DMS79 (cell line): ENCODE measurements around the gene PARL.

Experiments used
- DNase-seq: peaks from one replicate; lab custom pipeline; 2025; lab: John Stamatoyannopoulos, UW

The PARL gene

GRCh38 chr3:183817639-183818038 is 67.0 kb downstream of the PARL start:
- DNase-seq = no peak

GRCh38 chr3:183816681-183817510 is 67.8 kb downstream of the PARL start:
- DNase-seq = no peak

GRCh38 chr3:183815951-183816475 is 68.7 kb downstream of the PARL start:
- peak; percentile 53 for DNase-seq

- no peak for DNase-seq
Observed at GRCh38 chr3:183815563-183815940, 69.1 kb downstream of the PARL start.

- DNase-seq = no peak
Observed at GRCh38 chr3:183814240-183814639, 70.4 kb downstream of the PARL start.

GRCh38 chr3:183812761-183813445 is 71.8 kb downstream of the PARL start:
- DNase-seq = peak; percentile 71

GRCh38 chr3:183811638-183812037 is 73.0 kb downstream of the PARL start:
- no peak for DNase-seq

GRCh38 chr3:183810643-183811594 is 73.8 kb downstream of the PARL start:
- no peak for DNase-seq

GRCh38 chr3:183809270-183809669 is 75.4 kb downstream of the PARL start:
- no peak for DNase-seq

GRCh38 chr3:183808355-183808754 is 76.3 kb downstream of the PARL start:
- DNase-seq = no peak

GRCh38 chr3:183807881-183808280 is 76.8 kb downstream of the PARL start:
- DNase-seq = no peak

- peak; percentile 87 for DNase-seq
Observed at GRCh38 chr3:183807209-183807728, 77.4 kb downstream of the PARL start.

- peak; percentile 83 for DNase-seq
Observed at GRCh38 chr3:183802989-183803388, 81.7 kb downstream of the PARL start.

- no peak for DNase-seq
Observed at GRCh38 chr3:183801601-183802000, 83.1 kb downstream of the PARL start.

- DNase-seq = no peak
Observed at GRCh38 chr3:183800243-183800863, 84.3 kb downstream of the PARL start.

- DNase-seq = no peak
Observed at GRCh38 chr3:183799461-183799860, 85.2 kb downstream of the PARL start.

- DNase-seq = no peak
Observed at GRCh38 chr3:183797996-183798395, 86.7 kb downstream of the PARL start.

GRCh38 chr3:183796372-183796771 is 88.3 kb downstream of the PARL start:
- DNase-seq = no peak

GRCh38 chr3:183794452-183794851 is 90.2 kb downstream of the PARL start:
- DNase-seq = no peak

- DNase-seq = no peak
Observed at GRCh38 chr3:183792976-183793375, 91.7 kb downstream of the PARL start.

- no peak for DNase-seq
Observed at GRCh38 chr3:183790700-183791099, 94.0 kb downstream of the PARL start.
